ENCODE results near the gene MUC2.

MUC2 gene

GRCh38 chr11:1036931-1037330, 37.7 kb upstream of the MUC2 start:
- DNase-seq (ENCODE audit: low read depth), result no peak

DNA sequence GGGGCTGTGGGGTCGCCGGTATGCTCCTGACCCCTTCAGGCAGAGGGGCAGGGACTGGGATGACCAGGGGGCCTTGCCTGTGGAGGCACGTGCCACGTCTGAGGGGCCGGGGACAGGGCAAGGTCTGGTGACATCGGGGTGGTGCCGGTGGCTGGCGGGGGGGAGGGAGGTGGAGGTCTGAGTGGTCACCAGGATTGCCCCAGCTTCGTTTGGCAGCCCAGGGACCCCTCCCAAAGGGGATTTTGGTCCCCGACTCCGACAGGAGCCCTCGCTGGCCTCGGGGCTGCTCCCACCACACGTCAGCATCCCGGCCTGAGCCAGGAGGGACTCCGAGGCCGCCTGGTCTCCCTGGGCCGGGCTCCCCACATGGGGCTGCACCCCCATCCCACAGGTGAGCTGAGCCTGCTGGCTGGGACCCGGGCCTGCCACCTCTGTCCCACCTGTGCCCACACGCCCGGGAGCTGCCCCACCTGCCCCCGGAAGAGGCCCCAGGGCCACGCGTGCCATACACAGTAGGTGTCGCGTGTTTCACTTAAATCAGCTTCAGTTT, 37.1 kb upstream of the MUC2 start:
- DNase-seq (ENCODE audit: low read depth), result no peak

- no peak for DNase-seq (ENCODE audit: low read depth)
Observed at GRCh38 chr11:1038361-1038760, 36.3 kb upstream of the MUC2 start.

DNA sequence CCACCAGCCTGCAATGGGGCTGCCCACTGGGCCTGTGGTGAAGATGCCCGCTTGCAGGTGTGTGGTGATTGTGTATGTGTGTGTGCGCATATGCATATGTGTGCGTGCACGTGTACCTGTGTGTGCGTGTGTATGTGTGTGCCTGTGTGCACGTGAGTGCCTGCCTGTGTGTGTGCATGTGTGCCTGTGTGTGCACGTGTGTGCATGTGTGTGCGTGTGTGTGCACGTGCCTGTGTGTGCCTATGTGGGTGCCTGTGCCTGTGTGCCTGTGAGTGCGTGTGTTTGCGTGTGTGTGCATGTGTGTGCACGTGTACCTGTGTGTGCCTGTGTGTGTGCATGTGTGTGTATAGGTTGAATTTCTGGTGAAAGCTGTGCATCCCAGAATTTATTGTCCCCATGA, 35.8 kb upstream of the MUC2 start:
- no peak for DNase-seq (ENCODE audit: low read depth)

GRCh38 chr11:1039481-1040427, 34.9 kb upstream of the MUC2 start:
- DNase-seq (ENCODE audit: low read depth), result no peak

DNA sequence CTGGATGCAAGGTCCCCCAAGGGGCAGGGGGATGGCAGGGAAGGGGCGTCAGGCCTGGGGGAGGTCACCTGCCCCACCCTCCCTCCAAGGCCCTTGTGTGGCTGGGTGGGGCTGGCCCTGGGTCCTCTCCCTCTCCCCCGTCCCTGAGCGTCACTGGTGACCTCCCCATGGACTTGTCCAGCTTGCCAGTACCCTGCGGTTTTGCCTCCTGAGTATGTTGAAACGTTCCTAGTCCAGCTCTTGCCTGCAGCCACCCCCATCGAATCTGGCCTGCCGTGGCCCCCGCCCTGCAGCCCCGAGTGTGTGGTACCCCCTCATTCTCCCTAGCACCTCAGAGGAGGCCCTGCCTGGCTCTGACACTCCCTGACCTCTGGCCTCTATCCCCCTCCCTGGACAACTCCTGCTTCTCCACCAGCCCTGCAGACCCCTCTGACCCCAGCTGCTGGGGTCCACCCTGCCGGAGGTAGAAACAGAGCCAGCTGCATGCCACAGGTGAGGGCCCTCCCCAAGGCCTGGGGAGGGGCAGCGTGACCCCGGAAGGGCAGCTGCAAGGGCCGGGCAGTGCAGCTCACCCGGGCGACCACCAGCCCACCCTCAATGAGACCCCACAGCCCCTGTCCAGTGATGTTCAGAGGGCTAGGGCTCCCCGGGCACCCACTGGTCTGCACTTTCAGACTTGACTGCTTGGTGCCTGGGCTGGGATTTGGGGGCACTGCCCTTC, 34.1 kb upstream of the MUC2 start:
- no peak for DNase-seq (ENCODE audit: low read depth)

DNA sequence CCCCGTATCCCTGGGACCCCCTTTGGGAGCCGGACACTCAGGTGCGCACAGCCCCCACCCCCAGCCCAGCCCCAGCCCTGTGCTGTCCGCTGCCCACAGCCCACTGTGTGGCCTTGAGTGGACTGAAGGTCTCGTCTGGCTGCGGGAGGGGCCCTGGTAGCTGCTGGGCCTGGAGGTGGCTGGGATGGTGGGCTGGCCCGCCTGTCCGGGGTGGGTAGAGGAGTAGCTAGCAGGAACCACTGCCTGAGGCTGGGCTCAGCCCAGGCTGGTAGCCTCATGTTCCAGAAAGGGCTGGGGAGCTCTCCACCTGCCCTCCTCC, 33.6 kb upstream of the MUC2 start:
- DNase-seq (ENCODE audit: low read depth), result no peak

GRCh38 chr11:1041471-1041870, 33.2 kb upstream of the MUC2 start:
- DNase-seq (ENCODE audit: low read depth), result no peak

DNA sequence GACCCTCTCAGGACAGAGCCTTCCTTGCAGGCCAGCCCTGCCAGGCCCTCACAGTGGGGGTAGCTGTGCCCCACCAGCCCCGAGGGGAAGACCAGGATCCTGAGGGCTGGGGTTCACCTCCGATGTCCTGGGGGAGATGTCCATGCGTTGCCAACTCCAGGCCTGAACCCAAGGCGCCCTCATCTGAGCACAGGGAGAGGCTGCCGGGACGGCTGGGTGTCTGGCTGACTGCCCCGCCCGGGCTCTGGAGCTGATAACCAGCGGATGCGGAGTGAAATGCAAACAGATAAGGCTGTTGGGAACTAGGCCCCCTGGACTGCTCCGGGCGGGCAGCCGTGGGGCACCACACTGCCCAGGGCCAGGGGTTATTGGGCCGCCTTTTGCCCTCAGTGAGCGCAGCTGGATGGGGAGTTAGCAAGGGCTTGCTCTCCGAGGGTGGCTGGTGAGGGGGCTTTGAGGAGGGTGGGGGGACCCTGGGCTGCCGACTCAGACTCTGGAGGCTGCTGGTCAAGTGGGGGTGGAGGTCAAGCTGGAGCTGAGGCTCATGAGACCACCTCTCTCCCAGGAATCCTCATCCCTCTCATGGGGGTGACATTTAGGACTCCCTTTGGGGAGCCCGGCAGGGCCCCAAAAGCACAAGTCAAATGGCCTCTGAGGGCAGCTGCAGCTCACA, 32.6 kb upstream of the MUC2 start:
- no peak for DNase-seq (ENCODE audit: low read depth)

DNA sequence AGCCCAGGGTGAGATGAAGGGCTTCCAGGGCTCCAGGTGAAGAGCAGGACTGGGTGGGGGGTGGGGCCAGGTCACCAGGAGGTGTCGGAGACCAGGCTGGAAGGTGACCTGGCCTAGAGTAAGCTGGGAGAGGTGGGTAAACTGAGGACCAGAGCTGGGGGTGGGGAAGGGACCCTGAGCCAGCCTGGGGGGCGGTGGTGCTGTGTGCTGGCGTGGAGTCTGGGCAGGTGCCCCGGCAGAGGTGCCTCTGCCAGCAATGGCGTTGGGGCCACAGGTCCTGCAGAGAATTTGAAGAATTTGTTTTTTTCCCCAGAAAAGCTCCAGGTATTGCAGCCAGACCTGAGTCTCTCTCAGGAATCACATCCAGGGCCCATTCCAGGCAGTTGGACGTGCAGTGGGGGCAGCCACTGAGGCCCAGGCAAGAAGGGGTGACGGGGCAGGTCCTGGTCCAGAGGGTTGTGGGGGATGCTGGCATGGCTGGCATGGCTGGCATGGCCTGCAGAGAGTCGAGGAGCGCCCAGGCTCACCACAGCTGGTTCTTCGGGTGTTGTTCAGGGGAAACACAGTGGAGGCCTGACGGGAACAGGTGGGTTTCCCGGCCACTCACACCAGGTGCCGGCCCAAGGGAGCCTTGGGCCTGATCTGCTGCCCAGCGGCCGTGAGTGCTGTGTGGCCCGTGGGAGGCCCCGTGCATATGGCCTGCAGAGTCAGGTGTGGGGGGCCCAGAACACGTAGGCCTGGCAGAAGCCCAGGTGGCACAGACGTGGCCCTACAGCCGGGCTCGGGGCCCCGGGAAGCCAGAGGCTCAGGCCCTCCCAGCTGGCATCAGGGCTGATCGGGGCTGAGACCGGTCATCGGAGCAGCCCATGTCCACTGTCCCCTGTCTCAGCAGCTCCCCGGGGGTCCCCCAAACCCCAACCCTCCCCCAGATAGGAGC, 31.8 kb upstream of the MUC2 start:
- no peak for DNase-seq (ENCODE audit: low read depth)

GRCh38 chr11:1043563-1044096, 31.0 kb upstream of the MUC2 start:
- no peak for DNase-seq (ENCODE audit: low read depth)

GRCh38 chr11:1044160-1044559, 30.5 kb upstream of the MUC2 start:
- DNase-seq (ENCODE audit: low read depth), result no peak

DNA sequence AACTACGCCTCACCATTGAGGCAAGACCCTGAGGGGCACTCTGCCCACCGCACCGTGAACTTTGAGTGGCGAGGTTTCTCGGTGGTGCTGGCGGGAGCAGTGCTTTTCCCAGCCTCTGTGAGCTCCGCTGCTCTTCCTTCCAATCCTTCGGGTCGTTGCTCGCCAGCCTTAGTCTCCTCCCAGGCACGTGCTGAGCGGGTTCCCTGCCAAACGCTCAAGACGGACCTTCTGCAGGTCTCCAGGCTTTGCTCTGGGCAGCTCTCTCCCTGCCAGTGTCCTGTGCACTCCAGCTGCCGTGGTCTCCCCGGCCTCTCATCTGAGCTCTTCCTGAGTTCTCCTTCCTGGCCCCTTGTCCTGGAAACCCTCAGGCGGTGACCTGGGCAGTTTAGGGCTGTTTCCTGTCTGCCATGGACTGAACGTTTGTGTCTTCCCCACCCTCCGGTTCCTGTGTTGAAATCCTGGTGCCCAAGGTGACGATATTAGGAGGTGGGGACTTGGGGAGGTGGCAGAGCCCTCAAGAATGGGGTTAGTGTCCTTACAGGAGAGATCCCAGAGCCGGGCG, 27.0 kb upstream of the MUC2 start:
- DNase-seq (ENCODE audit: low read depth), result no peak

DNA sequence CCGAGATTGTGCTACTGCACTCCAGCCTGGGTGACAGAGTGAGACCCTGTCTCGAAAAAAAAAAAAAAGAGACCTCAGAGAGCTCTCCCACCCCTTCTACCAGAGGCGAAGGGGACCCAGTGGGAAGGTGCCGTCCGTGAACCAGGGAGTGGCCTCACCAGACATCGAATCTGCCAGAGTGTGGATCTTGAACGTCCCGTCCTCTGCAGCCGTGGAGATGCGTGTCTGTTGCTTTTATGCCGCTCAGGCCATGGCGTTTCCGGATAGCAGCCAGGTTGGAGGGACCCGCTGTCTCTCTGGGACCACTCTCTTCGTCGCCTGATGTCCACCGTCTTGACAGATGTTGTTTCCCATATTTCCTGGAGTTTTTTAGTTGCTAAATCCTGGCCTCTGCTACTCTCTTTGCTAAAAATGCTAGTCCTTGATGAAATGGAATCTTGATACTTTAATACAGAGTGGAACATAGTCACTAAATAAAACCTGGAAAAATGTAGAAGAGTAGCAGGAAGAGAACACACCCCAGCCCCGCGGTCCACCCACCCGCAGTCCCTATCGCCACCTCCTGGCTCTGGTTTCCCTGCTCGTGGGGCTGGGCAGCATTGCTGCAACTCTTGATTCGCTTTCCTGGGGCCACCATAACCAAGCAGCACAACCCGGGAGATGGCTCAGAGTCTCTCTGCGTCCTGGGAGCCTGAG, 26.2 kb upstream of the MUC2 start:
- DNase-seq (ENCODE audit: low read depth), result no peak

GRCh38 chr11:1049071-1049405, 25.6 kb upstream of the MUC2 start:
- DNase-seq (ENCODE audit: low read depth), result no peak

GRCh38 chr11:1049431-1049891, 25.2 kb upstream of the MUC2 start:
- DNase-seq (ENCODE audit: low read depth), result no peak

DNA sequence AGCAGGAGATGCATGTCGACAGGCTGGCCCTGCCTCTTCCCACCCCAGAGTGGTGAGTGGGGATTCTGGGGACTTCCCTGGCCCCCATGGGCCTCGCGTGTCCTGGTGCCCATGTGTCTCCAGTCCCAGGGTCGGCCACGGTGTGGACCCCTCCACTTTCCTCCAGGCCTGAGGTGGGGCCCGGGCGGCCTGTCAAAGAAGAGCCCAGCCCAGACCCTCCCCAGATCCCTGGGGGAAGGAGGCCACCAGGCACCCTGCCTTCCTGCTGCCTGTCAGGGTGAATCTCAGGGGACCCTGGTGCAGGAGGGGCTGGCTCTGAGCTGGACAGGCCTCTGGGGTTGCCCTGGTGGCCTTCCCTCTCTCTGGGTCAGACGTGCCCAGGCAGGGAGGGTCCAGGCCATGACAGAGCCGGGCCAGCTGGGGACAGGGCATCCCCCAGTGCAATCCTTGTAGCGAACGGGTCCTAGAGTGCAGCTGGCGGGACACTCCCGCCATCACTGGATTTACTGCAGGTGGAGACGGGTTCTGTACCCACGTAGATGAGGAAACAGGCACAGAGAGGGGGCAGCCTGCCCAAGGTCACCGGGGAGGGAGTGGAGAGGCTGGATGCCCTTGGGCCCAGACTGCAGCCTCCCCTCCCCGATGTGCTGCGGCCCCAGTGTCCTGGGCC, 24.6 kb upstream of the MUC2 start:
- no peak for DNase-seq (ENCODE audit: low read depth)

DNA sequence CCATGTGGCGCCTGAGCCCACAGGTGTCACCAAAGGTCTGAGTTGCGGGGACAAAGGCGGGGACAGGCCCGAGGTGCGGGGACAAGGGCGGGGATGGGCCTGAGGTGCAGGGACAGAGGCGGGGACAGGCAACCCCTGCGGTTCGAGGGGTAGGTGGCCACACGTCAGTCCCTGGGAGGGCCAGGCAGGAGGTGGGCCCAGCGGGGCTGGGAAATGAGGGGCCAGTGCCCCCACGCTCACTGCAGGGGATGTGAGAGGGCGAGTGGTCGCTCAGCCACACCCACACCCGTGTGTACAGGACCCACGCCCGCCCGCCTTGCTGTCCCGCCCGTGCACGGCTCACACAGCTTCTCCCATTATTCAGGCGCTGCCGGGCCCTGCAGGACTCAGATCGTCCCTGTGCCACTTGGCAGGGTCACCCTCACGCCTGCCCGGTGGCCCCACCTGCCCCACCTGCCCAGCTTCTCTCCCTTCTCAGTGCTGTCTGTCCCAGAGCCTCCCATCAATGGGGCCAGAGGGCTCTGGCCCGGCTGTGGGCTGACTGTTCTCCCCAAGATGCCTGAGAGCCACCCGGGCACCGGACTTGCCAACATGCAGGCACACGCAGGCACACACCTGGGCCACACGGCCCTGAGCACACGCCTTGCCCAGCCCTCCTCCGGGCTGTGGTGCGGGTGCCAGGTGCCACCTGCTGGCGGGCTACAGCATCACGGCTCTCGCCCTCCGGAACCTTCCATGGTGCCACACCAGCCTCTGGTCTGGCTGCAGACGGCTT, 23.9 kb upstream of the MUC2 start:
- peak; percentile 69 for DNase-seq (ENCODE audit: low read depth)

All from activated T-cell treated with anti-CD3 and anti-CD28 coated beads for 48 hours (primary cell).